Upper lobe of left lung (tissue), 6 donors: ENCODE measurements around the gene FBXL17. TPM values are rescaled to one million over a fixed set of nuclear protein-coding genes. Genes with fewer than 3 reads are reported as not detected.

Source experiments
- ATAC-seq, 2 donors: fragments of 200-7000 bp; cut with Tn5 transposase; one replicate each; pipeline ENCODE4 v1.9.1; 2022; ENCODE audit warnings: mild to moderate bottlenecking in 2 of 2, moderate library complexity in 2 of 2; ENCODE audit not compliant: low FRiP score in 2 of 2
- DNase-seq, 2 donors: peaks; one replicate each; pipeline ENCODE4 v3.0.0-alpha.2; 2019 to 2020
- H3K27ac ChIP-seq, 4 donors: fragments of 200-600 bp; sonication (generic); one replicate each; pipeline ENCODE4 v1.5.1; 2016 to 2019
- H3K27me3 ChIP-seq, 4 donors: fragments of 200-600 bp; sonication (generic); one replicate each; pipeline ENCODE4 v1.5.1; 2017 to 2019
- H3K36me3 ChIP-seq, 4 donors: fragments of 200-600 bp; sonication (generic); one replicate each; pipeline ENCODE4 v1.5.1; 2016 to 2019
- H3K4me1 ChIP-seq, 4 donors: fragments of 200-600 bp; sonication (generic); one replicate each; pipeline ENCODE4 v1.5.1; 2018 to 2019
- H3K4me3 ChIP-seq, 4 donors: fragments of 200-600 bp; sonication (generic); one replicate each; pipeline ENCODE4 v1.5.1; 2017 to 2019; ENCODE audit warnings: mild to moderate bottlenecking in 2 of 4, moderate library complexity in 1 of 4
- H3K9me3 ChIP-seq, 4 donors: fragments of 200-600 bp; sonication (generic); one replicate each; pipeline ENCODE4 v1.5.1; 2018 to 2019
- CTCF ChIP-seq, 6 experiments: fragments of 450-650 bp in 4 of 6; fragments of 200-600 bp in 2 of 6; sonication (generic) in 2 of 6; IDR thresholded peaks; one replicate each; pipeline ENCODE4 v1.5.1; 2016 to 2019; ENCODE audit warnings: antibody characterized with exemption in 6 of 6
- EP300 ChIP-seq, 4 donors: sonication (generic); formaldehyde crosslinking; IDR thresholded peaks; one replicate each; pipeline ENCODE4 v1.5.1; 2017; ENCODE audit warnings: antibody characterized with exemption in 4 of 4, control low read depth in 2 of 4
- POLR2A ChIP-seq, 4 donors: fragments of 450-650 bp; IDR thresholded peaks; one replicate each; pipeline ENCODE4 v1.5.1; 2016 to 2017; ENCODE audit warnings: antibody characterized with exemption in 4 of 4, mild to moderate bottlenecking in 2 of 4
- POLR2AphosphoS5 ChIP-seq, 2 donors: sonication (generic); formaldehyde crosslinking; IDR thresholded peaks; one replicate each; pipeline ENCODE4 v1.5.1; 2017; ENCODE audit warnings: antibody characterized with exemption in 2 of 2
- WGBS, 2 donors: methylation state at CpG; one replicate each; pipeline ENCODE4 v1.1.5; 2017 to 2018; 5-methylcytosine and 5-hydroxymethylcytosine counted together
- total RNA-seq, 6 donors: library from RNA; depleted of rRNA in 4 of 6; stranded (reverse); fragments of >200 nt in 4 of 6; gene quantifications; one replicate each; pipeline versions ENCODE4 v1.1.0 to v1.2.1, GENCODE V29; 2016 to 2021
- donor health status: DM: no; HTN: no; CAD: no; lungs with moderate emphysema.
- donor health status: DM: no; HTN: yes; CAD: no; lungs with severe emphysema.

FBXL17 gene
- total RNA-seq, 6 donors from 2014 or later = 10.0 to 47.1 (median 16.9) TPM

GRCh38 chr5:108361239-108361638, 20.7 kb downstream of the FBXL17 start:
- DNase-seq (no peak), ATAC-seq (no peak)
- peaks cover 0 to 14% (median 0%) of the 10 kb centered on the region in 4 donors for H3K36me3 ChIP-seq
- H3K27ac ChIP-seq = no peak overlapping the region
- no peaks in the 10 kb centered on the region for H3K9me3 ChIP-seq
- no peaks in the 10 kb centered on the region for H3K27me3 ChIP-seq
- H3K4me1 ChIP-seq = no peaks in the 10 kb centered on the region
- WGBS, 2 donors = 78 to 79% methylated on average over 3 of the region's 3 CpGs
- no peak overlapping the region for H3K4me3 ChIP-seq
- TF ChIP-seq POLR2AphosphoS5 (IDR thresholded peaks at IDR 0.05) = no peak
- TF ChIP-seq CTCF (IDR thresholded peaks at IDR 0.05) = no peak
- no peak for TF ChIP-seq POLR2A (IDR thresholded peaks at IDR 0.05)
- no peak for TF ChIP-seq EP300 (IDR thresholded peaks at IDR 0.05)

- H3K4me3 ChIP-seq = no peak overlapping the region
- H3K4me1 ChIP-seq = no peaks in the 10 kb centered on the region
- ATAC-seq (no peak), DNase-seq (no peak)
- peaks cover 0 to 14% (median 0%) of the 10 kb centered on the region in 4 donors for H3K36me3 ChIP-seq
- 95 to 99% methylated on average over 4 of the region's 4 CpGs for WGBS, 2 donors
- no peaks in the 10 kb centered on the region for H3K9me3 ChIP-seq
- H3K27ac ChIP-seq = no peak overlapping the region
- no peak for TF ChIP-seq EP300 (IDR thresholded peaks at IDR 0.05)
- no peak for TF ChIP-seq POLR2AphosphoS5 (IDR thresholded peaks at IDR 0.05)
- TF ChIP-seq POLR2A (IDR thresholded peaks at IDR 0.05) = no peak
- no peak for TF ChIP-seq CTCF (IDR thresholded peaks at IDR 0.05)
- H3K27me3 ChIP-seq = no peaks in the 10 kb centered on the region
Measured at GRCh38 chr5:108360280-108360679, 21.6 kb downstream of the FBXL17 start.

GRCh38 chr5:108356286-108356685, 25.6 kb downstream of the FBXL17 start:
- no peak for DNase-seq
- Histone ChIP-seq H3K4me3 (no peak overlapping the region), H3K9me3 (no peaks in the 10 kb centered on the region), H3K27me3 (no peaks in the 10 kb centered on the region), H3K4me1 (no peaks in the 10 kb centered on the region), H3K36me3 (peaks cover 0 to 2% (median 0%) of the 10 kb centered on the region in 4 donors), H3K27ac (no peak overlapping the region)
- no peak for ATAC-seq
- TF ChIP-seq POLR2AphosphoS5 (IDR thresholded peaks at IDR 0.05) = no peak
- WGBS, 2 donors = 90 to 94% methylated on average over 1 of the region's 1 CpG

GRCh38 chr5:108353087-108353486, 28.8 kb downstream of the FBXL17 start:
- H3K9me3 ChIP-seq = no peaks in the 10 kb centered on the region
- no peak overlapping the region for H3K4me3 ChIP-seq
- H3K27me3 ChIP-seq = no peaks in the 10 kb centered on the region
- TF ChIP-seq POLR2A (IDR thresholded peaks at IDR 0.05) (no peak), CTCF (IDR thresholded peaks at IDR 0.05) (no peak), POLR2AphosphoS5 (IDR thresholded peaks at IDR 0.05) (no peak), EP300 (IDR thresholded peaks at IDR 0.05) (no peak)
- H3K4me1 ChIP-seq = no peaks in the 10 kb centered on the region
- 97 to 99% methylated on average over 3 of the region's 3 CpGs for WGBS, 2 donors
- no peaks in the 10 kb centered on the region for H3K36me3 ChIP-seq
- no peak for ATAC-seq
- no peak overlapping the region for H3K27ac ChIP-seq
- no peak for DNase-seq

- Histone ChIP-seq H3K27ac (no peak overlapping the region), H3K36me3 (peaks cover 0 to 6% (median 0%) of the 10 kb centered on the region in 4 donors), H3K9me3 (no peaks in the 10 kb centered on the region), H3K4me3 (no peak overlapping the region), H3K27me3 (no peaks in the 10 kb centered on the region), H3K4me1 (no peaks in the 10 kb centered on the region)
- DNase-seq = no peak
- WGBS, 2 donors = 89 to 96% methylated on average over 2 of the region's 2 CpGs
- ATAC-seq = no peak
- TF ChIP-seq CTCF (IDR thresholded peaks at IDR 0.05) (peak in 3 of 6 experiments; percentile 21 to 32 (median 29)), POLR2A (IDR thresholded peaks at IDR 0.05) (no peak), POLR2AphosphoS5 (IDR thresholded peaks at IDR 0.05) (no peak)
Measured at GRCh38 chr5:108345541-108346171, 36.2 kb downstream of the FBXL17 start.
